OCI-LY7 (cell line): ENCODE measurements around the gene TMC1.

Experiments
- EZH2phosphoT487 ChIP-seq: fragments of 200-600 bp; sonication (generic); IDR thresholded peaks from 2 replicates; pipeline ENCODE4 v1.6.1; 2018; ENCODE audit warnings: low read depth, borderline replicate concordance, mild to moderate bottlenecking, mixed run types, antibody characterized with exemption, low read length, moderate library complexity, mixed read lengths
- TF ChIP-seq, protein P1 (sequence below): fragments of 200-600 bp; sonication (generic); conservative IDR thresholded peaks from 2 replicates; pipeline ENCODE4 v1.5.1; 2014; ENCODE audit warnings: mild to moderate bottlenecking, antibody characterized with exemption, low read length, moderate library complexity, mixed read lengths

DNA sequence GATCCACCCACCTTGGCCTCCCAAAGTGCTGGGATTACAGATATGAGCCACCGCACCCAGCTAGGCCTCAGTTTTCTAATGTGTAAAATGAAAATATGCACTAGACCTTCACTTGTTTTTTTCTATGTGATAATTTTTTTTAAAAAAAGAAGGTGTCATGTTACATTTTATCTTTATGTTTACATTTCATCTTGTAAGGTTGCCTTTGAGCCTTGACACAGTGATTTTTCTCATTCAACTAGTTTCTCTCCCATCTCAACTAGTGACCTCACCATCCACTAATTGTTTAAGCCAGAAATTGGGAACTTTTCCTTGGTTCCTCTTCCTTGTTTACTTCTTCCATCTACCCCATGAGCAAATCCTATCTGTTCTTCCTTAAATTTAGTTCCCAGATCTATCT is 21.5 kb downstream of the TMC1 start:
- TF ChIP-seq, protein P1, sequence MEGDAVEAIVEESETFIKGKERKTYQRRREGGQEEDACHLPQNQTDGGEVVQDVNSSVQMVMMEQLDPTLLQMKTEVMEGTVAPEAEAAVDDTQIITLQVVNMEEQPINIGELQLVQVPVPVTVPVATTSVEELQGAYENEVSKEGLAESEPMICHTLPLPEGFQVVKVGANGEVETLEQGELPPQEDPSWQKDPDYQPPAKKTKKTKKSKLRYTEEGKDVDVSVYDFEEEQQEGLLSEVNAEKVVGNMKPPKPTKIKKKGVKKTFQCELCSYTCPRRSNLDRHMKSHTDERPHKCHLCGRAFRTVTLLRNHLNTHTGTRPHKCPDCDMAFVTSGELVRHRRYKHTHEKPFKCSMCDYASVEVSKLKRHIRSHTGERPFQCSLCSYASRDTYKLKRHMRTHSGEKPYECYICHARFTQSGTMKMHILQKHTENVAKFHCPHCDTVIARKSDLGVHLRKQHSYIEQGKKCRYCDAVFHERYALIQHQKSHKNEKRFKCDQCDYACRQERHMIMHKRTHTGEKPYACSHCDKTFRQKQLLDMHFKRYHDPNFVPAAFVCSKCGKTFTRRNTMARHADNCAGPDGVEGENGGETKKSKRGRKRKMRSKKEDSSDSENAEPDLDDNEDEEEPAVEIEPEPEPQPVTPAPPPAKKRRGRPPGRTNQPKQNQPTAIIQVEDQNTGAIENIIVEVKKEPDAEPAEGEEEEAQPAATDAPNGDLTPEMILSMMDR, result no peak
- TF ChIP-seq EZH2phosphoT487, result no peak
